Spleen (tissue), 11 donors: Measurements from ENCODE around the gene KIF19. TPM values are rescaled to one million over a fixed set of nuclear protein-coding genes. Genes with fewer than 3 reads are reported as not detected.

Experiments used
- DNase-seq: peaks from one replicate; pipeline ENCODE4 v3.0.0-alpha.2; 2020
- H3K27ac ChIP-seq, 8 donors: fragments of 200-600 bp; sonication (generic) in 7 of 8; 1 replicate in 4 of 8; 2 replicates in 4 of 8; pipeline versions ENCODE4 v1.5.0 to v1.8.0; 2016 to 2021; ENCODE audit warnings: inconsistent platforms in 4 of 8, mild to moderate bottlenecking in 4 of 8, moderate library complexity in 1 of 8
- H3K27me3 ChIP-seq, 7 donors: fragments of 200-600 bp; sonication (generic) in 6 of 7; replicated peaks in 1 of 7; 1 replicate in 4 of 7; 2 replicates in 3 of 7; pipeline versions ENCODE4 v1.5.0 to v1.8.0; 2016 to 2021; ENCODE audit warnings: inconsistent platforms in 3 of 7, mild to moderate bottlenecking in 1 of 7
- H3K36me3 ChIP-seq, 6 donors: fragments of 200-600 bp; sonication (generic) in 5 of 6; 1 replicate in 4 of 6; 2 replicates in 2 of 6; pipeline versions ENCODE4 v1.5.0 to v1.8.0; 2016 to 2021; ENCODE audit warnings: inconsistent platforms in 2 of 6
- H3K4me1 ChIP-seq, 6 donors: fragments of 200-600 bp; sonication (generic) in 5 of 6; 1 replicate in 3 of 6; 2 replicates in 3 of 6; pipeline versions ENCODE4 v1.5.0 to v1.8.0; 2016 to 2021; ENCODE audit warnings: inconsistent platforms in 3 of 6
- H3K4me3 ChIP-seq, 8 donors: fragments of 200-600 bp; sonication (generic) in 7 of 8; 1 replicate in 4 of 8; 2 replicates in 4 of 8; pipeline versions ENCODE4 v1.5.0 to v1.8.0; 2016 to 2021; ENCODE audit warnings: inconsistent platforms in 4 of 8, mild to moderate bottlenecking in 4 of 8, moderate library complexity in 2 of 8
- H3K9me3 ChIP-seq, 8 donors: fragments of 200-600 bp; sonication (generic) in 7 of 8; 1 replicate in 4 of 8; 2 replicates in 4 of 8; pipeline versions ENCODE4 v1.5.0 to v1.8.0; 2016 to 2021; ENCODE audit warnings: inconsistent platforms in 4 of 8
- POLR2A ChIP-seq, 3 donors: fragments of 450-650 bp; IDR thresholded peaks; one replicate each; pipeline ENCODE4 v1.5.1; 2017; ENCODE audit warnings: antibody characterized with exemption in 3 of 3, mild to moderate bottlenecking in 1 of 3
- POLR2AphosphoS5 ChIP-seq, 3 donors: sonication (generic); formaldehyde crosslinking; IDR thresholded peaks; one replicate each; pipeline ENCODE4 v1.5.1; 2017; ENCODE audit warnings: antibody characterized with exemption in 3 of 3
- WGBS, 5 donors: extraction: QIAGEN DNeasy Blood & Tissue Kit in 3 of 5; methylation state at CpG; one replicate each; pipeline versions ENCODE4 v1.1.5 to v1.1.7; 2013 to 2018; 5-methylcytosine and 5-hydroxymethylcytosine counted together
- intact Hi-C: fragments of 100-400 bp; cut with DNase I; formaldehyde crosslinking; loops from one replicate; pipeline ENCODE4 v1.15.0; 2023; ENCODE audit warnings: low total_unique reads
- polyA plus RNA-seq, 3 donors: library from polyadenylated mRNA; stranded (reverse); fragments of 200-250 nt; gene quantifications; one replicate each; pipeline ENCODE4 v1.2.1, GENCODE V29; 2013
- total RNA-seq, 7 donors: library from RNA; depleted of rRNA in 3 of 7; stranded (reverse); fragments of >200 nt in 3 of 7; fragmentation: NEBNext Ultra II Directional in 4 of 7; extraction: Animal tissue kit (Norgen Biotek cat#: 25700) in 4 of 7; gene quantifications; one replicate each; pipeline versions ENCODE4 v1.1.0 to v1.2.1, GENCODE V29; 2016 to 2021
- TF ChIP-seq, protein P1 (sequence below), 11 experiments: fragments of 200-600 bp in 7 of 11; fragments of 450-650 bp in 4 of 11; sonication (generic) in 4 of 11; IDR thresholded peaks in 8 of 11; conservative IDR thresholded peaks in 3 of 11; 1 replicate in 7 of 11; 2 replicates in 4 of 11; pipeline versions ENCODE4 v1.4.0 to v1.8.0; 2016 to 2021; ENCODE audit warnings: antibody characterized with exemption in 11 of 11, inconsistent platforms in 4 of 11, mild to moderate bottlenecking in 1 of 11
- donor health status: healthy with polysubstance abuse.
- donor health status: DM: no; HTN: no; CAD: no; lungs with moderate emphysema.
- donor health status: DM: no; HTN: no; CAD: no.
- donor health status: Bipolar disorder and iron deficiency.
- donor health status: healthy.
- donor health status: DM: no; HTN: no; CAD: no.
- donor health status: DM: yes; HTN: yes; CAD: no.

The KIF19 gene
- total and polyA plus RNA-seq, 10 donors: 5.7 to 48.2 (median 22.6) TPM

DNA sequence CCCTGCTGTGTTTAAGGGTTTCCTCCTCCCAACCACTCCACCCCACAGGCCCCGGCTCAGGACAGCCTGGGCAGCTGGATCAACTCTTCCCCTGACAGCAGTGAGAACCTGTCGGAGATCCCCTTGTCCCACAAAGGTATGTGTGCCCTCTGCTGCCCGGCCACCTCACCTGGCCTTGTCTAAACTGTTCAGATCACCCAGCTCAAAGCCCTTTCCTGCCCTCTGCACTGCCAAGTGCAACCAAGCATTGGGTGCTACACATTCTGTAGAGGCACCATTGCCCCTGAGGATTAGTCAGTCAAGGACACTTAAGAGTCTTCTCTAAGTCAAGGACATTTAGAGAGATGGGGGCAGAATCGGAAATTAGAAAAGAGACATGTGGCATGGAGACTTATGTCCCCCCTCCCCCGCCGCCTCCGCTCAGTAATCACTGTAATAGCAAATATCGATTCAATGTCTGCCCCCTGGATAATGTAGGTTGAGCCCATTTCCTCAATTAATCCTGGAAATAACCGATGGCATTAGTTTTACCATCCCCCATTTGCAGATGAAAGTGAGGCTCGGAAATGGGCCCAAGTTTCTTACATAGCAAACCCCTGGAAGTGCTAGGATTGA lies 27.5 kb downstream of the KIF19 start:
- H3K36me3 ChIP-seq: peaks cover 0 to 9% (median 0%) of the 10 kb centered on the region in 6 donors
- peak overlapping the region in 5 of 8 donors; percentile 23 to 61 (median 42) for H3K27ac ChIP-seq
- no peak for DNase-seq
- TF ChIP-seq, protein P1, sequence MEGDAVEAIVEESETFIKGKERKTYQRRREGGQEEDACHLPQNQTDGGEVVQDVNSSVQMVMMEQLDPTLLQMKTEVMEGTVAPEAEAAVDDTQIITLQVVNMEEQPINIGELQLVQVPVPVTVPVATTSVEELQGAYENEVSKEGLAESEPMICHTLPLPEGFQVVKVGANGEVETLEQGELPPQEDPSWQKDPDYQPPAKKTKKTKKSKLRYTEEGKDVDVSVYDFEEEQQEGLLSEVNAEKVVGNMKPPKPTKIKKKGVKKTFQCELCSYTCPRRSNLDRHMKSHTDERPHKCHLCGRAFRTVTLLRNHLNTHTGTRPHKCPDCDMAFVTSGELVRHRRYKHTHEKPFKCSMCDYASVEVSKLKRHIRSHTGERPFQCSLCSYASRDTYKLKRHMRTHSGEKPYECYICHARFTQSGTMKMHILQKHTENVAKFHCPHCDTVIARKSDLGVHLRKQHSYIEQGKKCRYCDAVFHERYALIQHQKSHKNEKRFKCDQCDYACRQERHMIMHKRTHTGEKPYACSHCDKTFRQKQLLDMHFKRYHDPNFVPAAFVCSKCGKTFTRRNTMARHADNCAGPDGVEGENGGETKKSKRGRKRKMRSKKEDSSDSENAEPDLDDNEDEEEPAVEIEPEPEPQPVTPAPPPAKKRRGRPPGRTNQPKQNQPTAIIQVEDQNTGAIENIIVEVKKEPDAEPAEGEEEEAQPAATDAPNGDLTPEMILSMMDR (IDR thresholded peaks at IDR 0.05 in 8 of 11, conservative IDR thresholded peaks at IDR 0.05 in 3 of 11): no peak
- TF ChIP-seq POLR2A (IDR thresholded peaks at IDR 0.05): no peak
- TF ChIP-seq POLR2AphosphoS5 (IDR thresholded peaks at IDR 0.05): no peak
- WGBS, 5 donors: 66 to 74% (median 69%) methylated on average over 8 to 10 of the region's 10 CpGs
- intact Hi-C loops: no loop called here
- H3K27me3 ChIP-seq: peaks cover 6 to 91% (median 61%) of the 10 kb centered on the region in 7 donors
- H3K4me1 ChIP-seq: peaks cover 6 to 62% (median 38%) of the 10 kb centered on the region in 6 donors
- no peak overlapping the region for H3K4me3 ChIP-seq
- H3K9me3 ChIP-seq: no peaks in the 10 kb centered on the region

DNA sequence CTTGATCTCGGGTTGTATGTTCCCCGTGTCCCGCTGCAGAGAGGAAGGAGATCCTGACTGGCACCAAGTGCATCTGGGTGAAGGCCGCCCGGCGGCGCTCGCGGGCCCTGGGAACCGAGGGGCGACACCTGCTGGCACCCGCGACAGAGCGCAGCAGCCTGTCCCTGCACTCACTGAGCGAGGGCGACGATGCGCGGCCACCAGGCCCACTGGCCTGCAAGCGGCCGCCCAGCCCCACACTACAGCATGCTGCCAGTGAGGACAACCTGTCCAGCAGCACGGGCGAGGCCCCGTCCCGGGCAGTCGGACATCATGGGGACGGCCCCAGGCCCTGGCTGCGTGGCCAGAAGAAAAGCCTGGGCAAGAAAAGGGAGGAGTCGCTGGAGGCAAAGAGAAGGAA lies 28.1 kb downstream of the KIF19 start:
- 3 to 8% (median 5%) methylated on average over 12 to 29 of the region's 29 CpGs for WGBS, 5 donors
- peaks cover 6 to 62% (median 38%) of the 10 kb centered on the region in 6 donors for H3K4me1 ChIP-seq
- peak; percentile 88 for DNase-seq
- H3K36me3 ChIP-seq: peaks cover 0 to 9% (median 0%) of the 10 kb centered on the region in 6 donors
- H3K4me3 ChIP-seq: no peak overlapping the region
- H3K27me3 ChIP-seq: peaks cover 6 to 91% (median 66%) of the 10 kb centered on the region in 7 donors
- no peaks in the 10 kb centered on the region for H3K9me3 ChIP-seq
- peak overlapping the region in 5 of 8 donors; percentile 4 to 51 (median 31) for H3K27ac ChIP-seq
- TF ChIP-seq POLR2A (IDR thresholded peaks at IDR 0.05): no peak
- TF ChIP-seq, protein P1 (IDR thresholded peaks at IDR 0.05 in 8 of 11, conservative IDR thresholded peaks at IDR 0.05 in 3 of 11): peak; percentile 40 to 82 (median 64)
- peak; percentile 60 to 82 (median 79) for TF ChIP-seq POLR2AphosphoS5 (IDR thresholded peaks at IDR 0.05)
- intact Hi-C loops: no loop called here

DNA sequence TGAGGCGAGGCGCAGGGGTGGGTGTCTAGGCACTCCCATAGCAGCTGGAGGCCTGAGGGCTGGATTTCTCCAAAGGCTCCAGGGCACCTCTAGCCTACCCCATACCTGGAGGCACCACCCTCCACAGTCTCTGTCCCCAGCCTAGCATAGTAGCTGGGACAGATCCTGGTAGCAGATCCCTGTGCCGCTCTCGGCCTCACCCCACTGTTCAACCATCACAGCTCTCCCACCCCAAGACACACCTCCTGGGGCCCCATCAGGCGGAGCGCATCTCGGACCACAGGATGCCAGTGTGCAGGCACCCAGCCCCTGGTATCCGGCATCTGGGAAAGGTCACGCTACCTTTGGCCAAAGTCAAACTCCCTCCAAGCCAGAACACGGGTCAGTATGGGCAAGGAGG lies 28.5 kb downstream of the KIF19 start:
- Histone ChIP-seq H3K4me1 (peaks cover 6 to 62% (median 38%) of the 10 kb centered on the region in 6 donors), H3K27me3 (peaks cover 6 to 95% (median 66%) of the 10 kb centered on the region in 7 donors), H3K36me3 (peaks cover 0 to 9% (median 0%) of the 10 kb centered on the region in 6 donors), H3K9me3 (no peaks in the 10 kb centered on the region), H3K4me3 (no peak overlapping the region), H3K27ac (peak overlapping the region in 2 of 8 donors; percentile 4 to 37)
- no peak for DNase-seq
- no peak for TF ChIP-seq POLR2AphosphoS5 (IDR thresholded peaks at IDR 0.05)
- no peak for TF ChIP-seq POLR2A (IDR thresholded peaks at IDR 0.05)
- TF ChIP-seq, protein P1 (IDR thresholded peaks at IDR 0.05 in 8 of 11, conservative IDR thresholded peaks at IDR 0.05 in 3 of 11): no peak
- intact Hi-C loops: no loop called here
- WGBS, 5 donors: 46 to 85% (median 78%) methylated on average over 3 to 10 of the region's 10 CpGs

DNA sequence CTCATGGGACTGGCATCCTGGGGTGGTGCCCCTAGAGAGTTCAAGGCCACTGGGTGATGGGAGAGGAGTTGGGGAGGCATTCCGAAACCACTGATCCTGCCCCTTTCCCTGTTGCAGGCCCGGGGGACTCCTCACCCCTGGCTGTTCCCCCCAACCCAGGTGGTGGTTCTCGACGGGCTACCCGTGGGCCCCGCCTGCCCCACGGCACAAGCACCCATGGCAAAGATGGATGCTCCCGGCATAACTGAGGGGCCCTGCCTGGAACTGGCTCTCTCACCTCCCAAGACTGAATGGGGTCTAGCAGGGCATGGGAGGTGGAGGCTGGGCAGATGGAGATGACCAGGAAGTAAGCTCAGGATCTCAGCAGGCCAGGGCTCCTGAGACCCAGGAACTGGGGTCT lies 29.0 kb downstream of the KIF19 start:
- DNase-seq: no peak
- WGBS, 5 donors: 75 to 95% (median 82%) methylated on average over 8 of the region's 8 CpGs
- no peak overlapping the region for H3K27ac ChIP-seq
- TF ChIP-seq, protein P1 (IDR thresholded peaks at IDR 0.05 in 8 of 11, conservative IDR thresholded peaks at IDR 0.05 in 3 of 11): no peak
- TF ChIP-seq POLR2A (IDR thresholded peaks at IDR 0.05): no peak
- TF ChIP-seq POLR2AphosphoS5 (IDR thresholded peaks at IDR 0.05): no peak
- H3K4me1 ChIP-seq: peaks cover 6 to 62% (median 38%) of the 10 kb centered on the region in 6 donors
- H3K27me3 ChIP-seq: peaks cover 6 to 100% (median 66%) of the 10 kb centered on the region in 7 donors
- H3K9me3 ChIP-seq: no peaks in the 10 kb centered on the region
- peaks cover 0 to 8% (median 0%) of the 10 kb centered on the region in 6 donors for H3K36me3 ChIP-seq
- intact Hi-C loops: loop anchor here (5.0 kb wide), 1 partner anchor 53 kb away; no protein-coding TSS in a partner anchor
- H3K4me3 ChIP-seq: no peak overlapping the region
